IMR-90 (cell line): ENCODE data around the gene KPTN. TPM values are rescaled to one million over a fixed set of nuclear protein-coding genes. Genes with fewer than 3 reads are reported as not detected.

Experiments used
- ATAC-seq: fragments of 200-7000 bp; cut with Tn5 transposase; 2 replicates; pipeline ENCODE4 v1.9.1; 2020; ENCODE audit warnings: low read depth, mild to moderate bottlenecking, moderate library complexity
- BruUV-seq: library from RNA; stranded (reverse); fragments of 400-500 nt; replicated peaks from 2 replicates; lab custom pipeline; 2021; lab: Mats Ljungman, UMichigan
- CTCF ChIA-PET: fragments of 300-600 bp; formaldehyde crosslinking; extraction: SDS; loops from one replicate; lab custom pipeline; 2021; ENCODE audit warnings: antibody characterized with exemption; lab: Yijun Ruan, JAX
- POLR2A ChIA-PET: fragments of 300-600 bp; sonication (Branson Sonifier 250); formaldehyde crosslinking; loops from one replicate; lab custom pipeline; 2022; ENCODE audit warnings: antibody characterized with exemption; ENCODE audit not compliant: unreplicated experiment; lab: Charles Lee
- DNase-seq: peaks from one replicate; pipeline ENCODE4 v3.0.0; 2013
- H2AFZ ChIP-seq: replicated peaks from 2 replicates; pipeline ENCODE3; 2013; ENCODE audit warnings: low read length, mild to moderate bottlenecking; ENCODE audit not compliant: poor library complexity
- H2AK5ac ChIP-seq: 2 replicates; pipeline ENCODE4 v1.6.1; 2013; ENCODE audit warnings: low read depth, low read length, inconsistent platforms
- H2AK9ac ChIP-seq: replicated peaks from 2 replicates; pipeline ENCODE3; 2013; ENCODE audit warnings: mild to moderate bottlenecking, low read depth, low read length, moderate library complexity; ENCODE audit not compliant: poor library complexity
- H2BK120ac ChIP-seq: 2 replicates; pipeline ENCODE4 v1.6.1; 2013; ENCODE audit warnings: low read depth, low read length, inconsistent platforms
- H2BK15ac ChIP-seq: 3 replicates; pipeline ENCODE4 v1.6.1; 2013; ENCODE audit warnings: low read depth, low read length, inconsistent platforms
- H2BK20ac ChIP-seq: 2 replicates; pipeline ENCODE4 v1.6.1; 2013; ENCODE audit warnings: low read depth, mild to moderate bottlenecking, inconsistent platforms, low read length, moderate library complexity
- H2BK5ac ChIP-seq: 2 replicates; pipeline ENCODE4 v1.6.1; 2013; ENCODE audit warnings: mild to moderate bottlenecking, low read depth, low read length, inconsistent platforms; ENCODE audit not compliant: poor library complexity, severe bottlenecking
- H3K14ac ChIP-seq: replicated peaks from 2 replicates; pipeline ENCODE4 v1.6.1; 2013; ENCODE audit warnings: low read depth, low read length, inconsistent platforms
- H3K18ac ChIP-seq: 2 replicates; pipeline ENCODE4 v1.6.1; 2013; ENCODE audit warnings: low read depth, low read length, control low read depth
- H3K23ac ChIP-seq: 2 replicates; pipeline ENCODE4 v1.6.1; 2013; ENCODE audit warnings: low read depth, low read length, inconsistent platforms
- H3K27ac ChIP-seq: 2 replicates; pipeline ENCODE4 v1.5.1; 2013; ENCODE audit warnings: mild to moderate bottlenecking, control low read depth, low read length; ENCODE audit not compliant: insufficient read depth
- H3K27me3 ChIP-seq: 2 replicates; pipeline ENCODE4 v1.6.1; 2013; ENCODE audit warnings: low read length; ENCODE audit not compliant: control insufficient read depth, insufficient read depth
- H3K36me3 ChIP-seq: 2 replicates; pipeline ENCODE4 v1.6.1; 2013; ENCODE audit warnings: low read length, mixed read lengths; ENCODE audit not compliant: control insufficient read depth, insufficient read depth
- H3K4ac ChIP-seq: 2 replicates; pipeline ENCODE4 v1.6.1; 2013; ENCODE audit warnings: low read depth, low read length, inconsistent platforms
- H3K4me1 ChIP-seq: 2 replicates; pipeline ENCODE4 v1.6.1; 2013; ENCODE audit warnings: low read length, mixed read lengths; ENCODE audit not compliant: control insufficient read depth, insufficient read depth
- H3K4me2 ChIP-seq: 2 replicates; pipeline ENCODE4 v1.6.1; 2013; ENCODE audit warnings: low read depth, mild to moderate bottlenecking, control low read depth, low read length, moderate library complexity
- H3K4me3 ChIP-seq: 2 replicates; pipeline ENCODE4 v1.5.1; 2013; ENCODE audit warnings: low read depth, mild to moderate bottlenecking, control low read depth, low read length, moderate library complexity; ENCODE audit not compliant: insufficient read depth
- H3K56ac ChIP-seq: 2 replicates; pipeline ENCODE4 v1.6.1; 2013; ENCODE audit warnings: low read length, inconsistent platforms; ENCODE audit not compliant: insufficient read depth; ENCODE audit errors: extremely low read depth
- H3K79me1 ChIP-seq, 2 experiments: 2 replicates each; pipeline ENCODE4 v1.6.1; 2013; ENCODE audit warnings: low read length in 2 of 2, inconsistent platforms in 1 of 2, low read depth in 1 of 2
- H3K9ac ChIP-seq: 2 replicates; pipeline ENCODE4 v1.6.1; 2013; ENCODE audit warnings: low read depth, low read length, control low read depth
- H3K9me1 ChIP-seq: 2 replicates; pipeline ENCODE4 v1.6.1; 2013; ENCODE audit warnings: low read length, inconsistent platforms; ENCODE audit not compliant: insufficient read depth
- H3K9me3 ChIP-seq: 2 replicates; pipeline ENCODE4 v1.6.1; 2013; ENCODE audit warnings: low read length; ENCODE audit not compliant: control insufficient read depth, insufficient read depth
- H4K20me1 ChIP-seq: 2 replicates; pipeline ENCODE4 v1.6.1; 2013; ENCODE audit warnings: low read length, inconsistent platforms; ENCODE audit not compliant: insufficient read depth
- H4K5ac ChIP-seq: 2 replicates; pipeline ENCODE4 v1.6.1; 2013; ENCODE audit warnings: mild to moderate bottlenecking, low read depth, low read length, control low read depth
- H4K8ac ChIP-seq, 2 experiments: 2 replicates each; pipeline ENCODE4 v1.6.1; 2013; ENCODE audit warnings: low read depth in 2 of 2, low read length in 2 of 2, control low read depth in 1 of 2, inconsistent platforms in 1 of 2
- H4K91ac ChIP-seq: 2 replicates; pipeline ENCODE4 v1.6.1; 2013; ENCODE audit warnings: low read depth, low read length, inconsistent platforms; ENCODE audit not compliant: insufficient read depth
- BHLHE40 ChIP-seq: fragments of 150-350 bp; IDR thresholded peaks from 2 replicates; pipeline ENCODE4 v1.6.1; 2016; ENCODE audit warnings: mild to moderate bottlenecking, low read depth, low read length
- CEBPB ChIP-seq: IDR thresholded peaks from 2 replicates; pipeline ENCODE4 v1.6.1; 2012; ENCODE audit warnings: low read depth, low read length, improper control_type of control experiment
- CHD1 ChIP-seq: IDR thresholded peaks from 2 replicates; pipeline ENCODE4 v1.6.1; 2012; ENCODE audit warnings: low read depth, low read length, improper control_type of control experiment
- FOS ChIP-seq: fragments of 150-350 bp; IDR thresholded peaks from 2 replicates; pipeline ENCODE4 v1.6.1; 2016; ENCODE audit warnings: low read depth, low read length
- MAFK ChIP-seq: IDR thresholded peaks from 2 replicates; pipeline ENCODE4 v1.6.1; 2012; ENCODE audit warnings: low read depth, low read length, improper control_type of control experiment
- MAZ ChIP-seq: IDR thresholded peaks from 2 replicates; pipeline ENCODE4 v1.6.1; 2012; ENCODE audit warnings: low read depth, mild to moderate bottlenecking, low read length, improper control_type of control experiment, moderate library complexity, borderline replicate concordance
- MXI1 ChIP-seq: IDR thresholded peaks from 2 replicates; pipeline ENCODE4 v1.6.1; 2012; ENCODE audit warnings: low read depth, mild to moderate bottlenecking, low read length, moderate library complexity, borderline replicate concordance
- NFE2L2 ChIP-seq: fragments of 150-350 bp; IDR thresholded peaks from 2 replicates; pipeline ENCODE4 v1.6.1; 2016; ENCODE audit warnings: low read depth, mild to moderate bottlenecking, low read length
- POLR2A ChIP-seq: IDR thresholded peaks from 2 replicates; pipeline ENCODE4 v1.6.1; 2012; ENCODE audit warnings: mild to moderate bottlenecking, low read depth, low read length
- RAD21 ChIP-seq: IDR thresholded peaks from 2 replicates; pipeline ENCODE4 v1.6.1; 2012; ENCODE audit warnings: low read length, improper control_type of control experiment
- RCOR1 ChIP-seq: IDR thresholded peaks from 2 replicates; pipeline ENCODE4 v1.6.1; 2012; ENCODE audit warnings: mild to moderate bottlenecking, low read length, improper control_type of control experiment; ENCODE audit not compliant: insufficient replicate concordance
- RFX5 ChIP-seq: IDR thresholded peaks from 2 replicates; pipeline ENCODE4 v1.8.0; 2012; ENCODE audit warnings: low read depth, mild to moderate bottlenecking, low read length, moderate library complexity
- SMC3 ChIP-seq: fragments of 150-350 bp; IDR thresholded peaks from 2 replicates; pipeline ENCODE4 v1.6.1; 2016; ENCODE audit warnings: low read depth, mild to moderate bottlenecking, antibody characterized with exemption, low read length, moderate library complexity
- WGBS, 2 experiments: methylation state at CpG; one replicate each; pipeline versions ENCODE4 v1.1.5 to v1.1.7; 2013; ENCODE audit warnings: missing lambda C conversion rate in 2 of 2; ENCODE audit not compliant: insufficient read length in 1 of 2; ENCODE audit errors: extremely low coverage in 2 of 2; 5-methylcytosine and 5-hydroxymethylcytosine counted together
- dilution Hi-C: fragments of 300-500 bp; cut with HindIII; formaldehyde crosslinking; loops from one replicate; pipeline ENCODE4 v1.14.3; 2018; ENCODE audit warnings: low sequenced_read_pairs; ENCODE audit not compliant: unreplicated experiment
- in situ Hi-C: fragments of 300-500 bp; cut with MboI; formaldehyde crosslinking; loops from 3 replicates; pipeline ENCODE4 v1.14.3; 2019; ENCODE audit warnings: low sequenced_read_pairs, inconsistent platforms, mixed read lengths
- intact Hi-C: fragments of 100-400 bp; cut with micrococcal nuclease; formaldehyde crosslinking; loops from 2 replicates; pipeline ENCODE4 v1.10.0; 2022
- polyA plus RNA-seq, 3 experiments: library from polyadenylated mRNA; depleted of rRNA; stranded (reverse); fragments of >200 nt; gene quantifications; 2 replicates each; pipeline ENCODE4 v1.2.3, GENCODE V29; 2012; ENCODE audit warnings: low replicate concordance in 1 of 3
- total RNA-seq: library from RNA; depleted of rRNA; stranded (reverse); fragments of >200 nt; gene quantifications from 2 replicates; pipeline ENCODE4 v1.2.3, GENCODE V29; 2012
- TF ChIP-seq, protein P1 (sequence below): fragments of 150-350 bp; IDR thresholded peaks from 2 replicates; pipeline ENCODE4 v1.6.1; 2016; ENCODE audit warnings: low read depth, mild to moderate bottlenecking, low read length, moderate library complexity, borderline replicate concordance
- TF ChIP-seq, protein P2 (sequence below): conservative IDR thresholded peaks from 2 replicates; pipeline ENCODE4 v1.5.1; 2012; ENCODE audit warnings: mild to moderate bottlenecking, low read depth, low read length, improper control_type of control experiment
- TF ChIP-seq, protein P3 (sequence below): fragments of 150-350 bp; IDR thresholded peaks from 2 replicates; pipeline ENCODE4 v1.6.1; 2017; ENCODE audit warnings: mild to moderate bottlenecking, antibody characterized with exemption, low read length, low read depth

The KPTN gene
- total and polyA plus RNA-seq, 2 of the 4 experiments (the other 2 are of a cell fraction), result 4.1 to 15.4 TPM

DNA sequence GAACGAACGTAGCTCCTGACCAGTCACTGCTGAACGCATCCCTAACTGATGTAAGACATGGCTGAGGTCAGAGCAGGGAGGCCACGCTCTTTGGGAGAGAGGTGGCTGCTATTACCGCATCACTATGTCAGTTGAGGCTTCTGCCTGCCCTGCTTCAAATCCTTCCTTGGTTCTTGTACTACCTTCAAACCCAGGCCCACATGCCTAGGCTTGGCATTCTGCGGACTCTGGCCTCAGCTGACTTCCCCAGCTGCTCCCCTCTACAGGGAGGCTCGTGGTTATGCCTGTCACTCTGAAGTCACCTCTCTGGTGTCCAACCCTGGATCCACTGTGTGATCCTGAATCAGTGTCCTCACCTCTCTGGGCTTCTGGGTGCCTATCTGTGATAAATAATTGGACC, 49.9 kb downstream of the KPTN start:
- no peaks in the 10 kb centered on the region for H3K79me1 ChIP-seq
- H2AK9ac ChIP-seq, result no peak overlapping the region
- no peak overlapping the region for H3K9ac ChIP-seq
- DNase-seq, result no peak
- H3K4ac ChIP-seq, result no peak overlapping the region
- H2AK5ac ChIP-seq, result no peak overlapping the region
- ATAC-seq, result no peak
- no peak overlapping the region for H3K18ac ChIP-seq
- no peak overlapping the region for H4K91ac ChIP-seq
- intact Hi-C loops (no loop called here), in situ Hi-C loops (loop anchor here (10.0 kb wide), 1 partner anchor 351 kb away; no protein-coding TSS in a partner anchor), dilution Hi-C loops (no loop called here)
- no TSS peak for BruUV-seq
- no peak overlapping the region for H3K23ac ChIP-seq
- no peak overlapping the region for H2AFZ ChIP-seq
- peaks cover under 1% of the 10 kb centered on the region; the same call in 1 of the 2 replicates for H3K9me1 ChIP-seq
- POLR2A ChIA-PET, result no interaction called here
- H3K9me3 ChIP-seq, result no peaks in the 10 kb centered on the region
- H3K27me3 ChIP-seq, result peaks cover 6% of the 10 kb centered on the region
- H2BK15ac ChIP-seq, result no peak overlapping the region
- no peak overlapping the region for H2BK120ac ChIP-seq
- no peak overlapping the region for H3K56ac ChIP-seq
- H3K4me2 ChIP-seq, result no peak overlapping the region
- no peak overlapping the region for H3K4me3 ChIP-seq
- H2BK5ac ChIP-seq, result no peak overlapping the region
- H3K36me3 ChIP-seq, result no peaks in the 10 kb centered on the region
- TF ChIP-seq POLR2A (no peak), CHD1 (no peak), FOS (no peak), MAZ (no peak), MXI1 (no peak), RAD21 (no peak), BHLHE40 (no peak), NFE2L2 (no peak), MAFK (no peak), RFX5 (no peak), RCOR1 (no peak), SMC3 (no peak), CEBPB (no peak)
- TF ChIP-seq, protein P1, sequence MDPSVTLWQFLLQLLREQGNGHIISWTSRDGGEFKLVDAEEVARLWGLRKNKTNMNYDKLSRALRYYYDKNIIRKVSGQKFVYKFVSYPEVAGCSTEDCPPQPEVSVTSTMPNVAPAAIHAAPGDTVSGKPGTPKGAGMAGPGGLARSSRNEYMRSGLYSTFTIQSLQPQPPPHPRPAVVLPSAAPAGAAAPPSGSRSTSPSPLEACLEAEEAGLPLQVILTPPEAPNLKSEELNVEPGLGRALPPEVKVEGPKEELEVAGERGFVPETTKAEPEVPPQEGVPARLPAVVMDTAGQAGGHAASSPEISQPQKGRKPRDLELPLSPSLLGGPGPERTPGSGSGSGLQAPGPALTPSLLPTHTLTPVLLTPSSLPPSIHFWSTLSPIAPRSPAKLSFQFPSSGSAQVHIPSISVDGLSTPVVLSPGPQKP, result no peak
- TF ChIP-seq, protein P2, sequence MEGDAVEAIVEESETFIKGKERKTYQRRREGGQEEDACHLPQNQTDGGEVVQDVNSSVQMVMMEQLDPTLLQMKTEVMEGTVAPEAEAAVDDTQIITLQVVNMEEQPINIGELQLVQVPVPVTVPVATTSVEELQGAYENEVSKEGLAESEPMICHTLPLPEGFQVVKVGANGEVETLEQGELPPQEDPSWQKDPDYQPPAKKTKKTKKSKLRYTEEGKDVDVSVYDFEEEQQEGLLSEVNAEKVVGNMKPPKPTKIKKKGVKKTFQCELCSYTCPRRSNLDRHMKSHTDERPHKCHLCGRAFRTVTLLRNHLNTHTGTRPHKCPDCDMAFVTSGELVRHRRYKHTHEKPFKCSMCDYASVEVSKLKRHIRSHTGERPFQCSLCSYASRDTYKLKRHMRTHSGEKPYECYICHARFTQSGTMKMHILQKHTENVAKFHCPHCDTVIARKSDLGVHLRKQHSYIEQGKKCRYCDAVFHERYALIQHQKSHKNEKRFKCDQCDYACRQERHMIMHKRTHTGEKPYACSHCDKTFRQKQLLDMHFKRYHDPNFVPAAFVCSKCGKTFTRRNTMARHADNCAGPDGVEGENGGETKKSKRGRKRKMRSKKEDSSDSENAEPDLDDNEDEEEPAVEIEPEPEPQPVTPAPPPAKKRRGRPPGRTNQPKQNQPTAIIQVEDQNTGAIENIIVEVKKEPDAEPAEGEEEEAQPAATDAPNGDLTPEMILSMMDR, result no peak
- TF ChIP-seq, protein P3, sequence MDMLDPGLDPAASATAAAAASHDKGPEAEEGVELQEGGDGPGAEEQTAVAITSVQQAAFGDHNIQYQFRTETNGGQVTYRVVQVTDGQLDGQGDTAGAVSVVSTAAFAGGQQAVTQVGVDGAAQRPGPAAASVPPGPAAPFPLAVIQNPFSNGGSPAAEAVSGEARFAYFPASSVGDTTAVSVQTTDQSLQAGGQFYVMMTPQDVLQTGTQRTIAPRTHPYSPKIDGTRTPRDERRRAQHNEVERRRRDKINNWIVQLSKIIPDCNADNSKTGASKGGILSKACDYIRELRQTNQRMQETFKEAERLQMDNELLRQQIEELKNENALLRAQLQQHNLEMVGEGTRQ, result no peak
- 0 out of 2 replicates have a peak, but pooled peaks cover 2% of the 10 kb centered on the region for H3K4me1 ChIP-seq
- CTCF ChIA-PET, result interaction anchor here (0.6 to 3.2 kb wide), 4 partner anchors 75 to 273 kb away, joined by 3 to 20 read pairs (median 6); partner anchors contain the start of gene DHX34
- H4K8ac ChIP-seq, result no peak overlapping the region
- peaks cover 4% of the 10 kb centered on the region; the same call in 1 of the 2 replicates for H4K20me1 ChIP-seq
- H2BK20ac ChIP-seq, result no peak overlapping the region
- WGBS, 2 experiments, result 80% methylated on average over 2 of the region's 7 CpGs; no CpG with 5 or more reads in 1 of the 2 experiments
- no peak overlapping the region for H3K27ac ChIP-seq
- no peak overlapping the region for H3K14ac ChIP-seq
- no peak overlapping the region for H4K5ac ChIP-seq
